ENCODE measurements around the gene GPR158.

DNA sequence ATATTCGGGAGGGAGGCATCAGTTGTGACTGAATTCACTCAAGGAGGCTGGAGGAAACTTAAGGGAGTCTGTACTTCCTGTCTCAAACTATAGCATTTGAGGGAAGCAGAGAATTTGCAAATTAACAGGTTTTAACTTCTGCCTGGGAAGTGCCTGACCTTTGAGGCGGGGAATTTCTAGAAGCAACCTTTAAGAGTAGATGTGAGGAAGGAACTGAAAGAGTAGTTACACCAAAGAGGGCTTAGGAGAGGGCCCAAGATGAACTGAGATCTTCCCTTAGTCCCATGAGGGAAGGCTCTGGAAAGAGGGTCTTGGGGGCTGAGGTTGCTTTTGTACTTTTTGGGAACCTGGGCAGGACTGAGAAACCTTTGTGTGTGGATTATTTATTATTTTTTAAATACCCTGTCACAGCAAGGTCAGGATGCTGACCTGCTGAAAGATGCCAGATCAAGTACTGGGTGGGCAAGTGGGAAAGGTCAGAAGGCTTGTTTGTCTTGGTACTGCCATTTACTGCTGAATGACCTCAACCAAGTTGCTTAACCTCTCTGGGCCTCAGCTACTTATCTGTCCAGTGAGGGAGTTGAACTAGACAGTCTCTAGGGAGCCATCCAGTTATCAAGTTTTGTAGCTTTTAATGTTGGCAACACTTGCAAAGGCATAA is 2.4 kb downstream of the GPR158 start:
- TF ChIP-seq GATA2 (IDR thresholded peaks at IDR 0.05; ENCODE audit: low read depth, low read length) (no peak), GATA3 (IDR thresholded peaks at IDR 0.05; ENCODE audit: low read depth, low read length) (no peak)
